Midbrain (tissue), 1 donor: ENCODE data around the gene SSX5.
"Not testable (repeated sequence)": the region's sequence is repeated elsewhere in the genome, so short reads cannot be mapped to it uniquely, and the experiment has no call there.

Experiments used
- DNase-seq: peaks from one replicate; lab custom pipeline; 2025; lab: John Stamatoyannopoulos, UW

SSX5 gene, protein sequence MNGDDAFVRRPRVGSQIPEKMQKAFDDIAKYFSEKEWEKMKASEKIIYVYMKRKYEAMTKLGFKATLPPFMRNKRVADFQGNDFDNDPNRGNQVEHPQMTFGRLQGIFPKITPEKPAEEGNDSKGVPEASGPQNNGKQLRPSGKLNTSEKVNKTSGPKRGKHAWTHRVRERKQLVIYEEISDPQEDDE

GRCh38 chrX:48196745-48197201 is at the start of gene SSX5:
Gene SSX5, minus strand, starts transcription at chrX:48196795. Its CDS starts 1,437 bp downstream, at chrX:48195358.
- no peak for DNase-seq

GRCh38 chrX:48224196-48224595 is 27.6 kb upstream of the SSX5 start:
- DNase-seq, result not testable (repeated sequence)

- DNase-seq, result not testable (repeated sequence)
Measured at GRCh38 chrX:48214341-48214740, 17.7 kb upstream of the SSX5 start.

DNA sequence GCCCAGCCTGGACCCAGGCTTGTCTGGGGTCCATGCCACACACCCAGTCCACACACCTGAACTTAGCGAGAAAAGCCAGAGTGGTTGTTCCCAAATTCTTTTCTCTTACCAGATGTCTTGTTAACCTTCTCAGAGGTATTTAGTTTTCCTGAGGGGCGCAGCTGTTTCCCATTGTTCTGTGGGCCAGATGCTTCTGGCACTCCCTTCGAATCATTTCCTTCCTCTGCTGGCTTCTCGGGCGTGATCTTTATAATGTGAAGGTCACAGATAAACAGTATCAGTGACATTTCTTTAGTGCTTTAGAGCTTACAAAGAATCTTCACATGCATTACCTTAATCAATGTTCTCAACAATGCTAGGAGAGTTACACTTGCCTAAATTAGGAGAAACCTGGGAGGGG is 6.6 kb downstream of the SSX5 start:
- not testable (repeated sequence) for DNase-seq

DNA sequence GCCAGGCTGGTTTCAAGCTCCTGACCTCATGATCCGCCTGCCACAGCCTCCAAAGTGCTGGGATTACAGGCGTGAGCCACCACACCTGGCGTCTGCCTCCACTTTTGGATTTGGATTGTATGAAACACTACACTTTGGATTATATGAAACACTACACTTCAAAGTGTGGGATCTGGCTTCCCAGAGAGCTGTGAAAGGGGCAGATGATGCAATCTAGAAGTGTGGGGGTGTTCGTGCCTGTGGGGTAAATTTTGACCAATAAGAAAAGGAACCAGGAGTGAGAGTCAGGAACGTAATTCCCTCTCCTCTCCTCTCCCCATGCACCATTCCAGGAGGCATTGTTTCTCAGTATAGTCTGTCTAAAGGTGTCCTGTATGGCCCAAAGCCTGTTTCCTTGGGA is 14.7 kb downstream of the SSX5 start:
- DNase-seq, result not testable (repeated sequence)

GRCh38 chrX:48180811-48181210 is 15.8 kb downstream of the SSX5 start:
- DNase-seq, result no peak

DNA sequence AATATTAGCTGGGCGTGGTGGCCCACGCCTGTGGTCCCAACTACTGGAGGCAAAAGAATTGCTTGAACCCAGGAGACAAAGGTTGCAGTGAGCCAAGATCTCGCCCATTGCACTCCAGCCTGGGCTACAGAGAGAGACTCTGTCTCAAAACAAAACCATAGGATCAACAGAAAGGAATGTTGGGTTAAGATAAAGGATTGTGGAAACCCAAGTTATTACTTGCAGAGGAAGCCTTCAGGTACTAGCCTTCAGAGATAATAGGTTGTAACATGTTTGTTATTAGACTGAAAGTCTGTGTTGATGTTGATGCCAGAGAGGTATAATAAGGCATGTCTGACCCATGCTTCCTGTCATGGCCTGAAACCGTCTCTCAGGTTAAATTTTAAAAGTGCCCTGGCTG is 16.9 kb downstream of the SSX5 start:
- DNase-seq, result no peak

- not testable (repeated sequence) for DNase-seq
Measured at GRCh38 chrX:48166322-48166721, 30.3 kb downstream of the SSX5 start.

DNA sequence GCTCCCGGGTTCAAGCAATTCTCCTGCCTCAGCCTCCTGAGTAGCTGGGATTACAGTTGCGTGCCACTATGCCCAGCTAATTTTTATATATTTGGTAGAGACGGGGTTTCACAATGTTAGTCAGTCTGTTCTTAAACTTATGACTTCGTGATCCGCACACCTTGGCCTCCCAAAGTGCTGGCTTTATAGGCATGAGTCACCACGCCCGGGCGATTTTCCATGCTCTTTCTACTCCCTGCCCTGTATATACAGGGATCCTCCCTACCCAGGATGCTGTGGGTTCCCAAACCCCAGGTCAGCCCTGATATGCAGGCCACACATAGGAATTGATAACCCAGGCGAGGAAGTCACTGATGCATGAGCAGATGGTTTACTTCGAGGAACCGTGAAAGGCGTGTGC is 31.4 kb downstream of the SSX5 start:
- DNase-seq, result no peak

DNA sequence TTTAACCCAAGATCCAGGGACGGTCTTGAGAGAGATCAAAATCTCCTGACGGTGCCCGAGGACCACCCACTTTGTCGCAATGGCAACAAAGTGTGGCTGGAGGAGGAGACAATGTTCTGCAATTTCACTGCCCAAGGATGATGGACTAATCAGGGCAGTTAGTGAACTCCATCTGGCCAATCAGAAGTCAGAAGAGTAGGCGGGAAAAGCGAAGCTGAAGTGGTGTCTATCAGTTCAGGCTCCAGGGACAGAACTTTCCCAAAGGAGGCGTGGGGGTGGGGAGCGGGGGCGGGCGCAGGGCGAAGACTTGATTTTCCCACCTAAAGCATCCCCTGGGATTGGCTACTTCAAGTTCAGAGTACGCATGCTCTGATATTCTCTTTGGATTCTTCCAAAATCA is 40.6 kb downstream of the SSX5 start:
- no peak for DNase-seq

DNA sequence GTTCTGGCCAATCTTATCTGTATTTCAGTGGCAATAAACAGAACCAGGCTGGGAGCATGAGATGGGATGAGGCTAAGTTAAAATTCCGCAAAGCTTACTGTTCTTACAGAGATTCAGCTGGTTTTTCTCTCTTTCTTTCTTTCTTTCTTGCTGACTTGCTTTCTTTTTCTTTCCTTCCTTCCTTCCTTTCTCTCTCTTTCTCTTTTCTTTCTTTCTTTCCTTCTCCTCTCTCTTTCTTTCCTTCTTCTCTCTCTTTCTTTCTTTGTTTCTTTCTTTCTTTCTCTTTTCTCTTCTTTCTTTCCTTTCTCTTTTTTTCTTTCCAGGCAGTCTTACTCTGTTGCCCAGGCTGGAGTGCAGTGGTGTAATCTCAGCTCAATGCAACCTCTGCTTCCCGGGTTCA is 41.8 kb downstream of the SSX5 start:
- DNase-seq, result no peak

- no peak for DNase-seq
Measured at GRCh38 chrX:48153769-48154168, 42.8 kb downstream of the SSX5 start.

DNA sequence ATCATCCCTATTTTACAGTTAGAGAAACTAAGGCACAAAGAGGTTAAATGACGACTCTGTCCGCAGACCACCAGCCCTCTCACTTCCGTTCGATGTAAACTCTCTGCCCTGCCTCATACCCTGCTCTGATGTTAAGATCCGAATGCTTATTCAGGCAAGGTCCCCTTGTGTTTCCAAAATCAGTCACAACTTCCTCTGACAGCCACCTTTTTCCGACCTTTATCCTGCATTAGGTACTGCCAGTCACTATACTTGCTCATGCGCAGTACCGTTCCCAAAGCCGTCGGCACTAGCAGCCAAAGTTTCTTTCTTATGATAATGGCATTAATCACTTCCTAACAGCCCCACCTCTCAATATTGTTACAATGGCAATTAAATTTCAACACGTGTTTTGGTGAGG is 53.9 kb downstream of the SSX5 start:
- not testable (repeated sequence) for DNase-seq

DNA sequence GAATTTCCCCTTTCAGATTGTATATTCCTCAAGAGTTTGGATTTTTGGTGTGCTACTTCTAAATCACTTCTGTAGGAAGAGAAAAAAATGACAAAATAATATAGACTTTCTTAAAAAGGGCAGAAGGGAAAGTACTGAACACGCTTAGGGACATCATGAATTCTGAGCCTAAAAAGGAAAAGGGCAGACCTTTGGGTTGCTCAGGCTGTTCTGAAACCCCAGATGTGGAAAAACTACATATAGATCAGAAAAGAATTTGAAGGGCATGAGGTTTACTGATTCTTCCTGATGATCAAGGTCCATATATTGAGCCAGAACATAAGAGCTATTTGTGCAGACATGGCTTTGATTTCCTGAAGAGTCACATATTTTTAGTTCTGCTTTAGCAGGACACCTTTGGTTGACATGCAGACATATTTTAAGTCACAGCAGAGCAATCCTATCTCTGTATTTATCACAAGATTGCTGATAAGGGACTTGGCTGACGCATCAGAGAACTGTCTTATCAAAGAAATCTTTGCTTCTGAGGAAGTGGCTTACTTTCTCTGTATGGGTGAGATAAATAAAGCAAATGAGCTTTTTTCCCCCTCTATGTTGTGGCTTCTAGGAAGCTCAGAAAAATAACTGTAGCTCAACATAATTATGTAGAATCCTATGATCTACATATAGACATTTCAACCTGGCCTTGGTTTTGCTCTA is 54.6 kb downstream of the SSX5 start:
- DNase-seq, result not testable (repeated sequence)

- DNase-seq, result not testable (repeated sequence)
Measured at GRCh38 chrX:48139076-48139475, 57.5 kb downstream of the SSX5 start.
